ENCODE data around the gene DENND5A. TPM values are rescaled to one million over a fixed set of nuclear protein-coding genes. Genes with fewer than 3 reads are reported as not detected.

DENND5A gene
- total RNA-seq, 1 donor from 2014 or later: 52.7 TPM

DNA sequence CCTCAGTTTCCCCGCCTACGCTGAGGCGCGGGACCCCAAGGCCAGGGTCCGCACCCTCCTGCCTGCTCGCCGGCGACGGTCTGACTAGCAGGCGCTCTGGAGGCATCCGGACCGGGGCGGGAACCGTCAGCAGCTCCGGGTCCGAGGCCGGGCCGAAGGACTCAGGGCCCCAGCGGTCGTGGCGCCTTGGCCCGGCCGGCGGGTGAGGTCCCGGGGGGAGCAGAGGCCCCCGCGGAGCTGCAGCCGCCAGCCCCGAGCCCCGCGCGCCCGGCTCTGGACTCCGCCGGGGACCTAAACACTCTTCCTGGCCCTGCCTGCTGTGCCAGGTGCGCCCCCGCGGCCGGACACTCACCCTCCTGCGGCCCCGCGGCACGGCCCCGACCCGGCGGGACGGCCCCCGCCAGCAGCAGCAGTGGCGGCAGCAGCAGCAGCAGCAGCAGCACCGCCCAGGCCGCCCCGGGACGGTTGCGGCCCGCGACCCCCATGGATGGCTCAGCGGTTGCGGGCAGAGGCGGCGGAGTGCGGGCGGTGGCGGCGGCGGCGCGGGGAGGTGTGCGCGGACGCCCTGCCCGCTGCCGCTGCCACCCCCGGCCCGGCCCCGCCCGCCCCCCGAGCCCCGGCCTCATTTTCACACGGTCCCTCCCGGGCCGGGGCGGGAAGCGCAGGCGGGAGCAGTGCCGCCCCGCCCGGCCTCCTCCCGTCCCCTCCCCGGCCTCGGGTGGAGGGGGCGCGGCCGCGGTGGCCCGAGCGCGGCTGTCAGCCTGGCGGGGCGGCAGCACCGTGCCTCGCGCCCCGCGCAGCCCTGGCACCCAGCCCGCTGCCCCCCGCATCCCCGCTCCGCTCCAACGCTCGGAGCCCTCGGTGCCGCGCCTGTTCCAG, 173.9 kb downstream of the DENND5A start, which contains the start of gene SCUBE2:
Gene SCUBE2, minus strand, starts transcription at position 556 of the 879 bp plus-strand sequence. Its CDS starts 71 bp downstream, at position 485.
- Histone ChIP-seq H3K27me3 (ENCODE audit: control insufficient read depth, insufficient read depth, low read length) (peaks cover 22% of the 10 kb centered on the region), H3K4me3 (ENCODE audit: low read depth, low read length) (peak within 1 kb of the TSS; percentile 38), H3K36me3 (ENCODE audit: control insufficient read depth, insufficient read depth, low read length) (no peaks in the 10 kb centered on the region)
- TF ChIP-seq, protein P1, sequence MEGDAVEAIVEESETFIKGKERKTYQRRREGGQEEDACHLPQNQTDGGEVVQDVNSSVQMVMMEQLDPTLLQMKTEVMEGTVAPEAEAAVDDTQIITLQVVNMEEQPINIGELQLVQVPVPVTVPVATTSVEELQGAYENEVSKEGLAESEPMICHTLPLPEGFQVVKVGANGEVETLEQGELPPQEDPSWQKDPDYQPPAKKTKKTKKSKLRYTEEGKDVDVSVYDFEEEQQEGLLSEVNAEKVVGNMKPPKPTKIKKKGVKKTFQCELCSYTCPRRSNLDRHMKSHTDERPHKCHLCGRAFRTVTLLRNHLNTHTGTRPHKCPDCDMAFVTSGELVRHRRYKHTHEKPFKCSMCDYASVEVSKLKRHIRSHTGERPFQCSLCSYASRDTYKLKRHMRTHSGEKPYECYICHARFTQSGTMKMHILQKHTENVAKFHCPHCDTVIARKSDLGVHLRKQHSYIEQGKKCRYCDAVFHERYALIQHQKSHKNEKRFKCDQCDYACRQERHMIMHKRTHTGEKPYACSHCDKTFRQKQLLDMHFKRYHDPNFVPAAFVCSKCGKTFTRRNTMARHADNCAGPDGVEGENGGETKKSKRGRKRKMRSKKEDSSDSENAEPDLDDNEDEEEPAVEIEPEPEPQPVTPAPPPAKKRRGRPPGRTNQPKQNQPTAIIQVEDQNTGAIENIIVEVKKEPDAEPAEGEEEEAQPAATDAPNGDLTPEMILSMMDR (IDR thresholded peaks at IDR 0.05; ENCODE audit: insufficient read depth, low read length, poor library complexity, severe bottlenecking): no peak
- DNase-seq (ENCODE audit: low read depth): no peak

DNA sequence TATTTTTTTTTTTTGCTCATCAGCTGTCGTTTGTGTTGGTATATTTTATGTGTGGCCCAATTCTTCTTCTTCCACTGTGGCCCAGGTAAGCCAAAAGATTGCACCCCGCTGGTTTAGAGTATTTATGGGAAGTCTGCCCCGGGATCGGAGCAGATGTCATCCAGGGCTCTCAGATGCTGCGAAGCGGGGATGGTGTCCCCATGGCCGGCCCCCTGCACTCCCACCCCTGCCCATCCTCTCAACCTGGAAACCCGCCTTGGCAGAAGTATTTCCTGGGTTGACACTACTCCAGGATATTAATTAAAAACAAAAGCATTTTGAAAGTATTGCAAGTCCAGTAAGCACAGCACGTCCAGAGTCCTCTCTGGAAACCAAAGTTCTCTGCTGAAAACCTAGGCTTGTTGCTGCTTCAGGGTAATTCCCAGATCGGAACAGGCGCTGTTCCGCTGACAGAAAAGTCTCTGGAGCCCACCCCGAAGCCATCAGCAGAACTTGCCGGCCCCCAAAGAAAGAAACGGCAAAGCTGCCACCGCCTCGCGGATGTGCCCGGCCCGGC, 174.6 kb downstream of the DENND5A start:
- no peak for DNase-seq (ENCODE audit: low read depth)
- H3K36me3 ChIP-seq (ENCODE audit: control insufficient read depth, insufficient read depth, low read length): no peaks in the 10 kb centered on the region
- H3K4me3 ChIP-seq (ENCODE audit: low read depth, low read length): peak overlapping the region; percentile 38
- peaks cover 22% of the 10 kb centered on the region for H3K27me3 ChIP-seq (ENCODE audit: control insufficient read depth, insufficient read depth, low read length)
- TF ChIP-seq, protein P1 (IDR thresholded peaks at IDR 0.05; ENCODE audit: insufficient read depth, low read length, poor library complexity, severe bottlenecking): no peak

DNA sequence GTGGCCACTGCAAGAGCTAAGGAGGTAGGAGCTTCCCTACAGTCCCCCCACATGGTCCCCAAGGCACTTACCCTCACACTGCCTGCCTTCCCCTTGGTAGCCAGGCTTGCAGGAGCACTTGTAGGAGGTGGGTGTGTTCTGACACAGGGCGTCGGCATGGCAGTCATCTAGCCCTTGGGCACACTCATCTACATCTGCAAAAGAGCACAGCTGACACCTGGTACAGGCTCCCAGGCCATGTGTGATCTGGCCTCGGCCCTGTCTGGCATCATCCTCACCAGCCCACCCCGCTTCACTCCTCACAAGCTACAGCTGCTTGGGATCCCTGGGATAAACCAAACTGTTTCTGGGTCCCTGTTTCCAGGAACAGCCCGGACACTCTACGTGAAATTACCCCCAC, 175.5 kb downstream of the DENND5A start:
- H3K36me3 ChIP-seq (ENCODE audit: control insufficient read depth, insufficient read depth, low read length): no peaks in the 10 kb centered on the region
- peaks cover 22% of the 10 kb centered on the region for H3K27me3 ChIP-seq (ENCODE audit: control insufficient read depth, insufficient read depth, low read length)
- TF ChIP-seq, protein P1 (IDR thresholded peaks at IDR 0.05; ENCODE audit: insufficient read depth, low read length, poor library complexity, severe bottlenecking): no peak
- H3K4me3 ChIP-seq (ENCODE audit: low read depth, low read length): no peak overlapping the region
- DNase-seq (ENCODE audit: low read depth): no peak

DNA sequence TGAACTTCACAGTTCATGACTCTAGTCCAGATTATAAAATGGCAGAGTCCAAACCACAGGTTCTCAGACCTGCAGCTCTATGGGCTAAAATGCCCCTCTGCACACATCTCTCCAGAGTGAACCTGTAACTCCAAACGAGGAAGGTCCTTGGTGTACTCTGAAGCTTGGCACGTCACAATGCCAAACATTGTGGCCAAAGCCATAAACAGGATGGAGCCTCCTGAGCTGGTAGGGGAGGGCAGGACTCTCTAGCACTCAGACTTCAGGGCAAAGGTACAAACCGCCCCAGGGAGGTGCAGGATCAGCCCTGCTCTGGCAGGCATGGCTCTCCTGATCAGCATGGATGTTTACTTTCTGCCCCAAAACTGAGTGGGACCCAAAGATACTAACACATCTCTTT, 176.1 kb downstream of the DENND5A start:
- no peak for DNase-seq (ENCODE audit: low read depth)
- TF ChIP-seq, protein P1 (IDR thresholded peaks at IDR 0.05; ENCODE audit: insufficient read depth, low read length, poor library complexity, severe bottlenecking): no peak
- H3K36me3 ChIP-seq (ENCODE audit: control insufficient read depth, insufficient read depth, low read length): no peaks in the 10 kb centered on the region

More for the DNA sequence above, 176.1 kb downstream of the DENND5A start:
- Histone ChIP-seq H3K27me3 (ENCODE audit: control insufficient read depth, insufficient read depth, low read length) (peaks cover 22% of the 10 kb centered on the region), H3K4me3 (ENCODE audit: low read depth, low read length) (no peak overlapping the region)

Other genes with a start within 250 kb of the DENND5A start
- gene SCUBE2, start 173.8 kb downstream of the DENND5A start, total RNA-seq: 0.89 and 1.3 TPM in 2 replicates
- 48.7 and 57.4 TPM in 2 replicates for gene TMEM41B, start 49.2 kb upstream of the DENND5A start, total RNA-seq
- 95.1 and 109 TPM in 2 replicates for gene IPO7, start 119.3 kb upstream of the DENND5A start, total RNA-seq
- gene ZNF143, start 195.7 kb upstream of the DENND5A start, total RNA-seq: 14.7 and 19.2 TPM in 2 replicates